ENCODE data around the gene NUP214.
"Not testable (repeated sequence)": the region's sequence is repeated elsewhere in the genome, so short reads cannot be mapped to it uniquely, and the experiment has no call there.

NUP214 gene

GRCh38 chr9:131263701-131264100 is 138.3 kb downstream of the NUP214 start:
- no peak overlapping the region for H3K27ac ChIP-seq (ENCODE audit: insufficient read depth, low read depth, low read length, poor library complexity, severe bottlenecking)
- no peak overlapping the region for H3K4me3 ChIP-seq (ENCODE audit: insufficient read depth, low read depth, low read length)
- H3K36me3 ChIP-seq (ENCODE audit: control insufficient read depth, insufficient read depth, low read length) = no peaks in the 10 kb centered on the region
- H3K4me1 ChIP-seq (ENCODE audit: control insufficient read depth, insufficient read depth, low read length) = peaks cover 2% of the 10 kb centered on the region
- WGBS, 2 experiments = 88 to 93% methylated on average over 6 of the region's 6 CpGs
- no peaks in the 10 kb centered on the region for H3K9me3 ChIP-seq (ENCODE audit: control insufficient read depth, low read length)
- no peaks in the 10 kb centered on the region for H3K27me3 ChIP-seq (ENCODE audit: control insufficient read depth, insufficient read depth, low read length, poor library complexity, severe bottlenecking)

GRCh38 chr9:131264231-131264630 is 138.8 kb downstream of the NUP214 start:
- Histone ChIP-seq H3K27me3 (ENCODE audit: control insufficient read depth, insufficient read depth, low read length, poor library complexity, severe bottlenecking) (no peaks in the 10 kb centered on the region), H3K4me3 (ENCODE audit: insufficient read depth, low read depth, low read length) (no peak overlapping the region), H3K27ac (ENCODE audit: insufficient read depth, low read depth, low read length, poor library complexity, severe bottlenecking) (no peak overlapping the region), H3K9me3 (ENCODE audit: control insufficient read depth, low read length) (no peaks in the 10 kb centered on the region), H3K36me3 (ENCODE audit: control insufficient read depth, insufficient read depth, low read length) (no peaks in the 10 kb centered on the region), H3K4me1 (ENCODE audit: control insufficient read depth, insufficient read depth, low read length) (peaks cover 2% of the 10 kb centered on the region)
- 94 to 97% methylated on average over 11 of the region's 11 CpGs for WGBS, 2 experiments

- no peaks in the 10 kb centered on the region for H3K27me3 ChIP-seq (ENCODE audit: control insufficient read depth, insufficient read depth, low read length, poor library complexity, severe bottlenecking)
- no peaks in the 10 kb centered on the region for H3K9me3 ChIP-seq (ENCODE audit: control insufficient read depth, low read length)
- H3K27ac ChIP-seq (ENCODE audit: insufficient read depth, low read depth, low read length, poor library complexity, severe bottlenecking) = no peak overlapping the region
- peaks cover 2% of the 10 kb centered on the region for H3K4me1 ChIP-seq (ENCODE audit: control insufficient read depth, insufficient read depth, low read length)
- 90 to 92% methylated on average over 26 of the region's 26 CpGs for WGBS, 2 experiments
- H3K36me3 ChIP-seq (ENCODE audit: control insufficient read depth, insufficient read depth, low read length) = no peaks in the 10 kb centered on the region
- H3K4me3 ChIP-seq (ENCODE audit: insufficient read depth, low read depth, low read length) = no peak overlapping the region
Observed at GRCh38 chr9:131266266-131267229, 141.2 kb downstream of the NUP214 start.

- H3K27me3 ChIP-seq (ENCODE audit: control insufficient read depth, insufficient read depth, low read length, poor library complexity, severe bottlenecking) = peaks cover 5% of the 10 kb centered on the region
- 80% methylated on average over 20 of the region's 20 CpGs for WGBS, 2 experiments
Observed at GRCh38 chr9:131270171-131271015, 145.0 kb downstream of the NUP214 start.

GRCh38 chr9:131271016-131271273 is 145.6 kb downstream of the NUP214 start:
- WGBS, 2 experiments = 93 to 96% methylated on average over 1 of the region's 1 CpG
- not testable (repeated sequence) for H3K9me3 ChIP-seq (ENCODE audit: control insufficient read depth, low read length)
- H3K4me1 ChIP-seq (ENCODE audit: control insufficient read depth, insufficient read depth, low read length) = peaks cover 15% of the 10 kb centered on the region

More at GRCh38 chr9:131270171-131271015, 145.0 kb downstream of the NUP214 start:
- H3K9me3 ChIP-seq (ENCODE audit: control insufficient read depth, low read length) = no peaks in the 10 kb centered on the region
- no peak overlapping the region for H3K4me3 ChIP-seq (ENCODE audit: insufficient read depth, low read depth, low read length)
- H3K27ac ChIP-seq (ENCODE audit: insufficient read depth, low read depth, low read length, poor library complexity, severe bottlenecking) = no peak overlapping the region
- H3K36me3 ChIP-seq (ENCODE audit: control insufficient read depth, insufficient read depth, low read length) = no peaks in the 10 kb centered on the region
- peaks cover 15% of the 10 kb centered on the region for H3K4me1 ChIP-seq (ENCODE audit: control insufficient read depth, insufficient read depth, low read length)

GRCh38 chr9:131271506-131271931 is 146.1 kb downstream of the NUP214 start:
- Histone ChIP-seq H3K9me3 (ENCODE audit: control insufficient read depth, low read length) (no peaks in the 10 kb centered on the region), H3K4me1 (ENCODE audit: control insufficient read depth, insufficient read depth, low read length) (peaks cover 15% of the 10 kb centered on the region), H3K36me3 (ENCODE audit: control insufficient read depth, insufficient read depth, low read length) (no peaks in the 10 kb centered on the region), H3K27me3 (ENCODE audit: control insufficient read depth, insufficient read depth, low read length, poor library complexity, severe bottlenecking) (peaks cover 16% of the 10 kb centered on the region), H3K27ac (ENCODE audit: insufficient read depth, low read depth, low read length, poor library complexity, severe bottlenecking) (no peak overlapping the region), H3K4me3 (ENCODE audit: insufficient read depth, low read depth, low read length) (no peak overlapping the region)
- 91 to 94% methylated on average over 6 of the region's 6 CpGs for WGBS, 2 experiments

More at GRCh38 chr9:131271016-131271273, 145.6 kb downstream of the NUP214 start:
- not testable (repeated sequence) for H3K27ac ChIP-seq (ENCODE audit: insufficient read depth, low read depth, low read length, poor library complexity, severe bottlenecking); H3K36me3 ChIP-seq (ENCODE audit: control insufficient read depth, insufficient read depth, low read length); H3K4me3 ChIP-seq (ENCODE audit: insufficient read depth, low read depth, low read length)
- peaks cover 10% of the 10 kb centered on the region for H3K27me3 ChIP-seq (ENCODE audit: control insufficient read depth, insufficient read depth, low read length, poor library complexity, severe bottlenecking)

- H3K27ac ChIP-seq (ENCODE audit: insufficient read depth, low read depth, low read length, poor library complexity, severe bottlenecking) = no peak overlapping the region
- WGBS, 2 experiments = 91 to 92% methylated on average over 3 of the region's 3 CpGs
Observed at GRCh38 chr9:131272212-131272611, 146.8 kb downstream of the NUP214 start.

GRCh38 chr9:131273146-131273855 is 147.9 kb downstream of the NUP214 start:
- WGBS, 2 experiments = 92 to 93% methylated on average over 22 of the region's 22 CpGs
- no peak overlapping the region for H3K4me3 ChIP-seq (ENCODE audit: insufficient read depth, low read depth, low read length)
- no peaks in the 10 kb centered on the region for H3K9me3 ChIP-seq (ENCODE audit: control insufficient read depth, low read length)

More at GRCh38 chr9:131272212-131272611, 146.8 kb downstream of the NUP214 start:
- no peaks in the 10 kb centered on the region for H3K36me3 ChIP-seq (ENCODE audit: control insufficient read depth, insufficient read depth, low read length)
- peaks cover 23% of the 10 kb centered on the region for H3K27me3 ChIP-seq (ENCODE audit: control insufficient read depth, insufficient read depth, low read length, poor library complexity, severe bottlenecking)
- no peak overlapping the region for H3K4me3 ChIP-seq (ENCODE audit: insufficient read depth, low read depth, low read length)
- H3K9me3 ChIP-seq (ENCODE audit: control insufficient read depth, low read length) = no peaks in the 10 kb centered on the region
- H3K4me1 ChIP-seq (ENCODE audit: control insufficient read depth, insufficient read depth, low read length) = peaks cover 15% of the 10 kb centered on the region

GRCh38 chr9:131273856-131274673 is 148.7 kb downstream of the NUP214 start:
- H3K4me1 ChIP-seq (ENCODE audit: control insufficient read depth, insufficient read depth, low read length) = peaks cover 15% of the 10 kb centered on the region
- H3K27me3 ChIP-seq (ENCODE audit: control insufficient read depth, insufficient read depth, low read length, poor library complexity, severe bottlenecking) = peaks cover 28% of the 10 kb centered on the region
- 79 to 83% methylated on average over 13 of the region's 13 CpGs for WGBS, 2 experiments
- no peak overlapping the region for H3K4me3 ChIP-seq (ENCODE audit: insufficient read depth, low read depth, low read length)
- no peaks in the 10 kb centered on the region for H3K36me3 ChIP-seq (ENCODE audit: control insufficient read depth, insufficient read depth, low read length)
- H3K9me3 ChIP-seq (ENCODE audit: control insufficient read depth, low read length) = no peaks in the 10 kb centered on the region
- no peak overlapping the region for H3K27ac ChIP-seq (ENCODE audit: insufficient read depth, low read depth, low read length, poor library complexity, severe bottlenecking)

More at GRCh38 chr9:131273146-131273855, 147.9 kb downstream of the NUP214 start:
- no peaks in the 10 kb centered on the region for H3K36me3 ChIP-seq (ENCODE audit: control insufficient read depth, insufficient read depth, low read length)
- no peak overlapping the region for H3K27ac ChIP-seq (ENCODE audit: insufficient read depth, low read depth, low read length, poor library complexity, severe bottlenecking)
- peaks cover 15% of the 10 kb centered on the region for H3K4me1 ChIP-seq (ENCODE audit: control insufficient read depth, insufficient read depth, low read length)
- peaks cover 28% of the 10 kb centered on the region for H3K27me3 ChIP-seq (ENCODE audit: control insufficient read depth, insufficient read depth, low read length, poor library complexity, severe bottlenecking)

Measured in ectodermal cell (in vitro differentiated cells).